ENCODE data around the gene GNG7.
"Not testable (repeated sequence)": the region's sequence is repeated elsewhere in the genome, so short reads cannot be mapped to it uniquely, and the experiment has no call there.

Gene GNG7

DNA sequence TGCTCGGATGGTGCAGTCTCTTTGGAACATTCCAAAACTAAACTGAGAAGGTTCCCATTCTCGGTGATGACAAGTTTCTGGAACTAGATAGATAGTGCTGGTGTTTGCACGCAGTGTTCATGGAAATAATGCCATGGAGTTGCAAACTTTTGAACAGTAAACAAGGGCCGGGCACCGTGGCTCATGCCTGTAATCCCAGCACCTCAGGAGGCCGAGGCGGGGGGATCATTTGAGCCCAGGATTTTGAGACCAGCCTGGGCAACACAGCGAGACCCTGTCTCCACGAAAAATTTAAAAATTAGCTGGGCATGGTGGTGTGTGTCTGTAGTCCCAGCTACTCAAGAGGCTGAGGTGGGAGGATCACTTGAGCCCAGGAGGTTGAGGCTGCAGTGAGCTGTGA, 95.7 kb downstream of the GNG7 start:
- not testable (repeated sequence) for H3K9me3 ChIP-seq (ENCODE audit: control insufficient read depth, low read length)

DNA sequence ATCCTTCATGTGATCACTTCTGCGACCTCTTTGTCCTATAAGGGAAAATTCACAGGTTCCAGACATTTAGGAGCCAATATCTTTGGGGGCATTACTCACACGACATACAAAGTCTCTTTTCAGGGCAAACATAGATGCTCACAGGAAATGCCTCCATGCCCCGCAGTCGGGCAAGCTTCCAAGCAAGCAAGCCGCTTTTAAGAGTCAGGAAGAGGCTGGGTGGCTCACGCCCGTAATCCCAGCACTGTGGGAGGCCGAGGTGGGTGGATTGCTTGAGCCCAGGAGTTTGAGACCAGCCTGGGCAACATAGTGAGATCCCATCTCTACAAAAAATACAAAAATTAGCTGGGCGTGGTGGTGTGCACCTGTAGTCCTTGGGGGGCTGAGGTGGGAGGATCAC, 96.6 kb downstream of the GNG7 start:
- H3K27me3 ChIP-seq (ENCODE audit: control insufficient read depth, insufficient read depth, low read length); H3K9me3 ChIP-seq (ENCODE audit: control insufficient read depth, low read length); H3K9ac ChIP-seq (ENCODE audit: low read length); H3K36me3 ChIP-seq (ENCODE audit: control insufficient read depth, insufficient read depth, low read length); H3K4me3 ChIP-seq (ENCODE audit: low read length); H3K4me1 ChIP-seq (ENCODE audit: control insufficient read depth, insufficient read depth, low read length): not testable (repeated sequence)

More for the DNA sequence above, 95.7 kb downstream of the GNG7 start:
- H3K9ac ChIP-seq (ENCODE audit: low read length); H3K27me3 ChIP-seq (ENCODE audit: control insufficient read depth, insufficient read depth, low read length); H3K36me3 ChIP-seq (ENCODE audit: control insufficient read depth, insufficient read depth, low read length); H3K4me1 ChIP-seq (ENCODE audit: control insufficient read depth, insufficient read depth, low read length); H3K4me3 ChIP-seq (ENCODE audit: low read length): not testable (repeated sequence)

DNA sequence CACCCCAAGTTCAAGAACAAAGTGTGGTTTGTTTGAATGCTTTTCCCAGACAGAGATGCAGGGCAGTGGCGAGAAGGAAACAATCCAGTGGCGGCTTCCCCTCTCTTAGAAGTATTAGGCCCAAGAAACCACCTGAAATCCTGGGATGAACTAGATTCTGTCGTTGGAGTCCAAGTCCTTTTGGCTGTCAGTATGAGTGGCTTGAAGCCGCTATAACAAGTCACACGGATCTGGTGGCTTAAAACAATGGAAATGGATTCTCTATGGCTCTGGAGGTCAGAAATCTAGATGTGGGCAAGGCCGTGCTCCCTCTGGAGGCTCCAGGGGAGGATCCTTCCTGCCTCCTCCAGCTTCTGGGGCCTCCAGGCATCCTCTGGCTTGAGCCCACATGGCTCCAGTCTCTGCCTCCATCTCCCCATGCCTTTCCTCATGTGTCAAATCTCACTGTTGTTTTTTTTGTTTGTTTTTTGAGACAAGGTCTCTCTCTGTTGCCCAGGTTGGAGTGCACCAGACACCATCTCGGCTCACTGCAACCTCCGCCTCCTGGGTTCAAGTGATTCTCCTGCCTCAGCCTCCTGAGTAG, 97.7 kb downstream of the GNG7 start:
- Histone ChIP-seq H3K9me3 (ENCODE audit: control insufficient read depth, low read length) (no peaks in the 10 kb centered on the region), H3K9ac (ENCODE audit: low read length) (no peak overlapping the region), H3K4me3 (ENCODE audit: low read length) (no peak overlapping the region), H3K27me3 (ENCODE audit: control insufficient read depth, insufficient read depth, low read length) (no peaks in the 10 kb centered on the region), H3K4me1 (ENCODE audit: control insufficient read depth, insufficient read depth, low read length) (peaks cover 5% of the 10 kb centered on the region), H3K36me3 (ENCODE audit: control insufficient read depth, insufficient read depth, low read length) (no peaks in the 10 kb centered on the region)

DNA sequence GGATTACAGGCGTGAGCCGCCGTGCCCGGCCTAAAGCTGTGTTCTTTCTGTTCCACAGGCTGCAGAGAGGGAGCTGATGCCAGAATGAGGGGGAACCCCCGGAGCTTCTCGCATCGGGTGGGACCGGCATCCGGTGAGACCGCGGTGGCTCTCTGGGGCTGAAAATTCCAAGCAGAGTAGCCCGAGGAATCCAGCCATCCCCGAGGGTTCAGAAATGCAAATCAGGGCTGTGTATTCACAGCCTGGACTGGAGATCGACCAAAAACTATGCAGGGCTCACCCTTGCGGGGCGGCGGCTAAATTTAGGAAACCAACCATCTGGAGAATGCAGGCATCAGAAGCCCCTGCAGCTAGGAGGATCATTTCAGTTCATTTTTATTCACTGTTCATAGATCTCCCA, 99.2 kb downstream of the GNG7 start:
- H3K9me3 ChIP-seq (ENCODE audit: control insufficient read depth, low read length), result no peaks in the 10 kb centered on the region
- H3K27me3 ChIP-seq (ENCODE audit: control insufficient read depth, insufficient read depth, low read length), result no peaks in the 10 kb centered on the region
- H3K36me3 ChIP-seq (ENCODE audit: control insufficient read depth, insufficient read depth, low read length), result no peaks in the 10 kb centered on the region
- peaks cover 11% of the 10 kb centered on the region for H3K4me1 ChIP-seq (ENCODE audit: control insufficient read depth, insufficient read depth, low read length)
- no peak overlapping the region for H3K9ac ChIP-seq (ENCODE audit: low read length)
- no peak overlapping the region for H3K4me3 ChIP-seq (ENCODE audit: low read length)

DNA sequence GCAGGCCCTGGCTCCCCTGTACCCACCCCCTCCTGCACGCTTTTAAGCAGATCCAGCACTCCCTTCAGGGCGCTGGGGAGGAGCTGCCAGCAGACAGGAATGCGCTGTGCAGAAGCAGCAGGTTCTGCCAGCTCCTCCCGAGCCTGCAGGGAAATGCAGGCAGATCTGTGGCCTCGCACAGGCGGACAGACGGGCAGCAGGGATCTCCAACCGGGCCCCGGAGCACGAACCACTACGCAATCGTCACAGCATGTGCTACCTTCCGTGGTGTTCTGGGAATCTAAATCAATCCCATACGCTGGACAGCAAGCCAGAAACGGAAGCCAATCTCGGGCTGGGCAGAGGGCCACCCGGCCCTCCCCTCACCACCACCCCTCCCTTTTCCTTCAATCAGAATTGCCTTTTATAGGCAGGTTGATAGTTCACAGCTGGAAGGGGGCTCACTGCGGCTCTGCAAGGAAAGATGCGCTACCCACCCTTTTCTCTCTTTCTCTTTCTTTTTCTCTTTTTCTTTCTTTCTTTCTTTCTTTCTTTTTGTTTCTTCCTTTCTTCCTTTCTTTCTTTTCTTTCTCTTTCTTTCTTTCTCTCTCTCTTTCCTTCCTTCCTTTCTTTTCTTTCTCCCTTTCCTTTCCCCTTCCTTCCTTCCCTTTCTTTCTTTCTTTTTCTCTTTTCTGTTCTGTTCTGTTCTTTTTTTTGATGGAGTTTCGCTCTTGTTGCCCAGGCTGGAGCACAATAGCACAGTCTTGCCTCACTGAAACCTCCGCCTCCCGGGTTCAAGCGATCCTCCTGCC, 99.9 kb downstream of the GNG7 start:
- H3K27me3 ChIP-seq (ENCODE audit: control insufficient read depth, insufficient read depth, low read length), result no peaks in the 10 kb centered on the region
- H3K4me3 ChIP-seq (ENCODE audit: low read length), result peak overlapping the region; percentile 8
- no peaks in the 10 kb centered on the region for H3K9me3 ChIP-seq (ENCODE audit: control insufficient read depth, low read length)
- no peaks in the 10 kb centered on the region for H3K36me3 ChIP-seq (ENCODE audit: control insufficient read depth, insufficient read depth, low read length)
- peaks cover 11% of the 10 kb centered on the region for H3K4me1 ChIP-seq (ENCODE audit: control insufficient read depth, insufficient read depth, low read length)
- peak overlapping the region; percentile 41 for H3K9ac ChIP-seq (ENCODE audit: low read length)

DNA sequence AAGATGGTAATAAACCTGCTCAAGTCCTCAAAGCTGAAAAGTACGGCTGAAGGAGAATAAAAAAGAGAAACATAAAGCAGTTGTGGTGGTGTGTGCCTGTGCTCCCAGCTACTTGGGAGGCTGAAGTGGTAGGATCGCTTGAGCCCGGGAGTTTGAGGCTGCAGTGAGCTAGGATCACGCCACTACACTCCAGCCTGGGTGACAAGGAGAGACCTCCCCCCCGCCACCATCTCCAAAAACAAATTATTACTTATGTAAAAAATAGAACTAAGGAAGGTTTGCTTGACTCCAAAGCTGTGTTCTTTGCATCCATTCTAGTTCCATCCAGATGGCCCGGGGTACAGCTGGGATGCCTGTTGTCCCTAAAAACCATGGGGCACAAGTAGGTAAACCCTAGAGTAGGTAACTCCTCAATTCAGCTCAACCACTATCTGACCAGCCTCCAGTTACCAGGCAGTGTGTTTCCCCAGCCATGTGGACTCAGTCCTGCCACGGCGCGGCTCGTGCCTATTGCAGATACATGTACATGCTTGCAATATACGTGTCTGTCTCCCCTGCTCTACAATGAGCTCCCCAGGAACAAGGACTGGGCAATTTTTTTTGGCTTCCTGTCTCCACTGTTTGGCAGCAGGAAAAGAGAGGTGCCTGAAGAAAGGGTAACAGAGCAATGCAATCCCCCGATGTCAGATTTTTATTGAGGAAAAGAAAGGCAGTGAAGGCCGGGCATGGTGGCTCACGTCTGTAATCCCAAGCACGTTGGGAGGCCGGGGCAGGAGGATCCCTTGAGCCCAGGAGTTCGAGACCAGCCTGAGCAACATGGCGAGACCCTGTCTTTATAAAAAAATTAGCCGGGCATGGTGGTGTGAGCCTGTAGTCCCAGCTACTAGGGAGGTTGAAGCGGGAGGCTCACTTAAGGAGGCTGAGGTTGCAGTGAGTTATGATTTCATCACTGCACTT, 101.3 kb downstream of the GNG7 start:
- H3K36me3 ChIP-seq (ENCODE audit: control insufficient read depth, insufficient read depth, low read length), result no peaks in the 10 kb centered on the region
- H3K27me3 ChIP-seq (ENCODE audit: control insufficient read depth, insufficient read depth, low read length), result no peaks in the 10 kb centered on the region
- H3K4me3 ChIP-seq (ENCODE audit: low read length), result no peak overlapping the region
- no peak overlapping the region for H3K9ac ChIP-seq (ENCODE audit: low read length)
- H3K9me3 ChIP-seq (ENCODE audit: control insufficient read depth, low read length), result no peaks in the 10 kb centered on the region
- peaks cover 11% of the 10 kb centered on the region for H3K4me1 ChIP-seq (ENCODE audit: control insufficient read depth, insufficient read depth, low read length)

DNA sequence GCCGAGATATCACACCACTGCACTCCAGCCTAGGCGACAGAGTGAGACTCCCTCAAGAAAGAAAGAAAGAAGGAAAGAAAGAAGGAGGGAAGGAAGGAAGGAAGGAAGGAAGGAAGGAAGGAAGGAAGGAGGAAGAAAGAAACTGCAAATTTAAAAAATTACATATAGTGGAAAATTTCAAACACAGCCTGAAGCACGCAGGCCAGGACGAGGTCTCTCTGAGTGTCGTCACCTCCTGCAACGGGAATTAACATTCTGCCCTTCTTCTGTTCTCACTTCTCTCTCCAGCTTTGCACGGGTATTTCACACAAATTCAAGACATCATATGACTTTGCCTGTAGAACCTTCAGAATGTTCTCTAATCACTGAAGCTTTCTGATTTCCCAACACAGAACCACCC, 108.2 kb downstream of the GNG7 start:
- H3K36me3 ChIP-seq (ENCODE audit: control insufficient read depth, insufficient read depth, low read length), result no peaks in the 10 kb centered on the region
- no peak overlapping the region for H3K9ac ChIP-seq (ENCODE audit: low read length)

DNA sequence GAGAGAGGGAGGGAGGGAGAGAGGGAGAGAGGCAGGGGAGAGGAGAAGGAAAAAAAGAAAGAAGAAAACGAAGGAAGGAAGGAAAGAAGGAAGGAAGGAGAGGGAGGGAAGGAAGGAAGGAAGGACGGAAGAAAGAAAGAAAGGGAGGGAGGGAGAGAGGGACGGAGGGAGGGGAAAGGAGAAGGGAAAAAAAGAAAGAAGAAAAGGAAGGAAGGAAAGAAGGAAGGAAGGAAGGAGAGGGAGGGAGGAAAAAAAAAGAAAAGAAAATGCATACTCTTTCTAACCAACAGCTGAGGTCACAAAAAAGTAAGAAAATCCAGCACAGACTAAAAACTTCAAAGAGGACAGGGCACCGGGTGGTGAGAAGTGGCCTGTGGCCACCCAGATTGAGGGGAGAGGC, 109.7 kb downstream of the GNG7 start:
- no peaks in the 10 kb centered on the region for H3K36me3 ChIP-seq (ENCODE audit: control insufficient read depth, insufficient read depth, low read length)
- no peaks in the 10 kb centered on the region for H3K9me3 ChIP-seq (ENCODE audit: control insufficient read depth, low read length)
- H3K4me1 ChIP-seq (ENCODE audit: control insufficient read depth, insufficient read depth, low read length), result peaks cover 15% of the 10 kb centered on the region
- H3K9ac ChIP-seq (ENCODE audit: low read length), result no peak overlapping the region
- no peaks in the 10 kb centered on the region for H3K27me3 ChIP-seq (ENCODE audit: control insufficient read depth, insufficient read depth, low read length)
- H3K4me3 ChIP-seq (ENCODE audit: low read length), result no peak overlapping the region

More for the DNA sequence above, 108.2 kb downstream of the GNG7 start:
- Histone ChIP-seq H3K4me1 (ENCODE audit: control insufficient read depth, insufficient read depth, low read length) (peaks cover 7% of the 10 kb centered on the region), H3K27me3 (ENCODE audit: control insufficient read depth, insufficient read depth, low read length) (no peaks in the 10 kb centered on the region), H3K4me3 (ENCODE audit: low read length) (no peak overlapping the region), H3K9me3 (ENCODE audit: control insufficient read depth, low read length) (no peaks in the 10 kb centered on the region)

DNA sequence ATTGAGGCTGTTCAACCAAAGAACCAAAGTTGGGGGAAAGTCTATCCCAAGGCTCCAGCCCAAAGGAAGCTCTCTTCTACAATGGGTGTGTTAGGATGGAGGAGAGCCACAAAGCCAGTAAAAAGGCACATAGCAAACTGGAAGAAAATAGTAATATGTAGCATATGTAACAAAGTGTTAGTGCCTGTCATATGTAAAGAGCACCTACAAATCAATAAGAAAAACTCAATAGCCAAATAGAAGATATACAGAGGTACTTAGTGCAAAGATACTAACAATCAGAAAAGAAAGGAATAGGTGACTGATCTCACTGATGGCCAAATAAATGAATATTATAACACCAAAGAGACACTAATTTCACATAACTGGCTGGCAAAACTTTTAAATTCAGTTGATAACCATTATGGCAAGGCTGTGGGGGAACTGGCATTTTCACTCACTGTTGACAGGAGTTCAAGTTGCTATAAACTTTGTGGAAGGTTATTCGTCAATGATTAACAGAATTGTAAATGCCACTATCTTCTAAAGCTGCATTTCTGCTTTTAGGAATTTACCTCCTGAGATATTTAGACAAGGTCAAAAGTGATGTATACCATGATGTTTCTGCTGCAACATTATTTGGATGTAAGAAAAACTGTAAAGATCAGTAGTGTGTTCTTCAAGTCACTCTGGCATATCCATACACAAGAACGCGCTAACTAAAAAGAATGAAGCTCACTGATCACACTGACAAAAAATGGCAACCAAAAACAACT, 110.8 kb downstream of the GNG7 start:
- Histone ChIP-seq H3K36me3 (ENCODE audit: control insufficient read depth, insufficient read depth, low read length) (no peaks in the 10 kb centered on the region), H3K9ac (ENCODE audit: low read length) (no peak overlapping the region), H3K9me3 (ENCODE audit: control insufficient read depth, low read length) (no peaks in the 10 kb centered on the region), H3K4me3 (ENCODE audit: low read length) (no peak overlapping the region), H3K27me3 (ENCODE audit: control insufficient read depth, insufficient read depth, low read length) (no peaks in the 10 kb centered on the region), H3K4me1 (ENCODE audit: control insufficient read depth, insufficient read depth, low read length) (peaks cover 23% of the 10 kb centered on the region)

DNA sequence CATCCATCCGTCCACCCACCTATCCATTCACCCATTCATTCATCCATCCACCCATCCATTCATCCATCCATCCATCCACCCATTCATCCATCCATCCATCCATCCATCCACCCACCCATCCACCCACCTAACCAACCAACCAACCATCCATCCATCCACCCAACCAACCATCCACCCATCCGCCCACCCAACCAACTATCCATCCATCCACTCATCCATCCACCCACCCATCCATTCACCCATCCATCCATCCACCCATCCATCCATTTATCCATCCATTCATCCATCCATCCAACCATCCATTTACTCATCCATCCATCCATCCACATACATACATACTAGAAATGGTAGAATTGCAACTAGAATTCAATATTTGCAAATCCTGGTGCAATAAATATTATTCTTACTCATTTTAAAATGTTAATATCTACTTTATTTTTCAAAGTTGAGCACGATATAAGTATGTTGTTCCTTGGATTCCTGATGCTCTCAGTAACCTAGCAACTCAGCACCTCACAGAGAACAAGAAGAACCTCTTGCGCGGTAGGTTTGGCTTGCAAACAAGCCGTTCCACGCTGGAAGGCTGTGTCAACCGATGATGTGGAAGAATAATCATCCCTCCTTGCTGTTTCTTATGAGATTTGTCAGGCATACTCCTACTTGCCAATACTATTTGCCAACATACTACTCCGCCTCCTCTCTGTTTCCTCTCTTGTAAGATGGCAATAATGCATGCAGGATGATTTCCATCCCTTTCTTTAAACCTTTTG, 111.7 kb downstream of the GNG7 start:
- H3K36me3 ChIP-seq (ENCODE audit: control insufficient read depth, insufficient read depth, low read length), result no peaks in the 10 kb centered on the region
- H3K27me3 ChIP-seq (ENCODE audit: control insufficient read depth, insufficient read depth, low read length), result no peaks in the 10 kb centered on the region
- no peak overlapping the region for H3K9ac ChIP-seq (ENCODE audit: low read length)
- no peaks in the 10 kb centered on the region for H3K9me3 ChIP-seq (ENCODE audit: control insufficient read depth, low read length)
- no peak overlapping the region for H3K4me3 ChIP-seq (ENCODE audit: low read length)
- H3K4me1 ChIP-seq (ENCODE audit: control insufficient read depth, insufficient read depth, low read length), result peaks cover 23% of the 10 kb centered on the region

DNA sequence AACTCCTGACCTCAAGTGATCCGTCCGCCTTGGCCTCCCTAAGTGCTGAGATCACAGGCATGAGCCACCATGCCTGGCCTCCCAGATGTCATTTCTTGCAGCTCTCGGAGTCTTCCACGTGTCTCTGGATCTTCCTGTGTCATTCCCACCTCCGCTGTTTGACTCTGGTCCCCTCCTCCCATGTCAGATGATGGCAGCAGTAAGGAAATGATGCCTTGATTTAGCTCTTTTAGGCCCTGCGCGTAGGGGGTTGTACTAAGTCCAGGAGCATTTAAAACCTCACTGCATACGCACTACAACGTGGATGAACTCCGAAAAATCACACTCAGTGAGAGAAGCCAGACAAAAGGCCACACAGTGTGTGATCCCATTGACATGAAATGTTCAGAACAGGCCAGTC, 113.1 kb downstream of the GNG7 start:
- Histone ChIP-seq H3K9me3 (ENCODE audit: control insufficient read depth, low read length) (no peaks in the 10 kb centered on the region), H3K36me3 (ENCODE audit: control insufficient read depth, insufficient read depth, low read length) (no peaks in the 10 kb centered on the region), H3K9ac (ENCODE audit: low read length) (no peak overlapping the region), H3K4me1 (ENCODE audit: control insufficient read depth, insufficient read depth, low read length) (peaks cover 23% of the 10 kb centered on the region), H3K27me3 (ENCODE audit: control insufficient read depth, insufficient read depth, low read length) (no peaks in the 10 kb centered on the region), H3K4me3 (ENCODE audit: low read length) (no peak overlapping the region)
